Neuronal stem cell (in vitro differentiated cells): ENCODE measurements around the gene CNOT6L.

ENCODE experiments used
- DNase-seq: peaks from one replicate; pipeline ENCODE4 v3.0.0-alpha.2; 2013; ENCODE audit warnings: low spot score
- H2AFZ ChIP-seq: one replicate; pipeline ENCODE4 v1.6.1; 2013; ENCODE audit warnings: mild to moderate bottlenecking, low read length, inconsistent platforms
- H2AK5ac ChIP-seq: 2 replicates; pipeline ENCODE4 v1.6.1; 2013; ENCODE audit warnings: low read depth, mild to moderate bottlenecking, inconsistent platforms, low read length, moderate library complexity, mixed read lengths
- H2BK120ac ChIP-seq: 2 replicates; pipeline ENCODE4 v1.6.1; 2013; ENCODE audit warnings: low read depth, mild to moderate bottlenecking, inconsistent platforms, low read length, moderate library complexity, mixed read lengths
- H2BK12ac ChIP-seq: one replicate; pipeline ENCODE4 v1.6.1; 2013; ENCODE audit warnings: low read length, inconsistent platforms
- H2BK15ac ChIP-seq: 2 replicates; pipeline ENCODE4 v1.6.1; 2013; ENCODE audit warnings: mild to moderate bottlenecking, low read length, inconsistent platforms, mixed read lengths
- H2BK5ac ChIP-seq: one replicate; pipeline ENCODE4 v1.6.1; 2013; ENCODE audit warnings: inconsistent platforms, mild to moderate bottlenecking, low read length, moderate library complexity
- H3K14ac ChIP-seq: one replicate; pipeline ENCODE4 v1.6.1; 2013; ENCODE audit warnings: low read length, inconsistent platforms
- H3K18ac ChIP-seq: 2 replicates; pipeline ENCODE4 v1.6.1; 2013; ENCODE audit warnings: low read length, inconsistent platforms
- H3K23ac ChIP-seq: 2 replicates; pipeline ENCODE4 v1.6.1; 2013; ENCODE audit warnings: low read depth, mild to moderate bottlenecking, mixed read lengths, low read length, inconsistent platforms; ENCODE audit not compliant: poor library complexity
- H3K27ac ChIP-seq: replicated peaks from 3 replicates; pipeline ENCODE4 v1.5.1; 2013; ENCODE audit warnings: low read length, inconsistent platforms
- H3K27me3 ChIP-seq, 3 experiments: 2 replicates each; pipeline ENCODE4 v1.6.1; 2013; ENCODE audit warnings: low read length in 3 of 3, mild to moderate bottlenecking in 2 of 3, inconsistent platforms in 1 of 3, low read depth in 1 of 3, mixed read lengths in 1 of 3, moderate library complexity in 1 of 3; ENCODE audit not compliant: control insufficient read depth in 3 of 3, insufficient read depth in 3 of 3
- H3K36me3 ChIP-seq, 2 donors: replicated peaks in 1 of 2; 2 replicates each; pipeline ENCODE4 v1.6.1; 2013; ENCODE audit warnings: low read length in 2 of 2; ENCODE audit not compliant: control insufficient read depth in 2 of 2, insufficient read depth in 2 of 2
- H3K4ac ChIP-seq: 2 replicates; pipeline ENCODE4 v1.6.1; 2013; ENCODE audit warnings: inconsistent platforms, mild to moderate bottlenecking, low read length, moderate library complexity
- H3K4me1 ChIP-seq, 2 donors: 1 replicate in 1 of 2; 2 replicates in 1 of 2; pipeline ENCODE4 v1.6.1; 2013; ENCODE audit warnings: low read length in 2 of 2, low read depth in 1 of 2; ENCODE audit not compliant: control insufficient read depth in 2 of 2, insufficient read depth in 1 of 2
- H3K4me2 ChIP-seq: one replicate; pipeline ENCODE4 v1.6.1; 2013; ENCODE audit warnings: mild to moderate bottlenecking, low read length, inconsistent platforms; ENCODE audit not compliant: insufficient read depth, poor library complexity, severe bottlenecking
- H3K4me3 ChIP-seq, 2 donors: 2 replicates each; pipeline ENCODE4 v1.5.1; 2013; ENCODE audit warnings: low read length in 2 of 2, mild to moderate bottlenecking in 2 of 2, inconsistent platforms in 1 of 2, moderate library complexity in 1 of 2
- H3K79me1 ChIP-seq: one replicate; pipeline ENCODE4 v1.6.1; 2013; ENCODE audit warnings: low read depth, mild to moderate bottlenecking, inconsistent platforms, low read length, moderate library complexity
- H3K9ac ChIP-seq: one replicate; pipeline ENCODE4 v1.6.1; 2013; ENCODE audit warnings: mild to moderate bottlenecking, low read depth, low read length, inconsistent platforms; ENCODE audit not compliant: poor library complexity
- H3K9me3 ChIP-seq, 2 donors: replicated peaks in 1 of 2; 2 replicates each; pipeline versions ENCODE3 to v1.6.1; 2013; ENCODE audit warnings: low read length in 2 of 2, mild to moderate bottlenecking in 2 of 2, inconsistent platforms in 1 of 2, low read depth in 1 of 2, mixed read lengths in 1 of 2, moderate library complexity in 1 of 2; ENCODE audit not compliant: control insufficient read depth in 2 of 2, insufficient read depth in 1 of 2
- H4K8ac ChIP-seq: one replicate; pipeline ENCODE4 v1.6.1; 2013; ENCODE audit warnings: low read depth, mild to moderate bottlenecking, inconsistent platforms, low read length, moderate library complexity
- H4K91ac ChIP-seq: one replicate; pipeline ENCODE4 v1.6.1; 2013; ENCODE audit warnings: low read length, low read depth, mild to moderate bottlenecking, inconsistent platforms; ENCODE audit not compliant: poor library complexity
- WGBS, 2 donors: extraction: QIAGEN DNeasy Blood & Tissue Kit; methylation state at CpG; one replicate each; pipeline ENCODE4 v1.1.7; 2013; ENCODE audit warnings: missing lambda C conversion rate in 2 of 2, mixed read lengths in 1 of 2; ENCODE audit not compliant: insufficient read length in 2 of 2, insufficient replicate concordance in 1 of 2; ENCODE audit errors: extremely low coverage in 2 of 2; 5-methylcytosine and 5-hydroxymethylcytosine counted together

CNOT6L gene

GRCh38 chr4:77805840-77806239 is 13.3 kb downstream of the CNOT6L start:
- WGBS, 2 donors, result no CpG with 5 or more reads among the region's 8 CpGs
- H2BK15ac ChIP-seq, result no peak overlapping the region
- H2BK12ac ChIP-seq, result no peak overlapping the region
- H3K27me3 ChIP-seq, result no peaks in the 10 kb centered on the region
- no peak overlapping the region for H3K9ac ChIP-seq
- DNase-seq, result no peak
- no peaks in the 10 kb centered on the region for H3K36me3 ChIP-seq
- H3K79me1 ChIP-seq, result no peaks in the 10 kb centered on the region
- no peak overlapping the region for H2BK5ac ChIP-seq
- H4K91ac ChIP-seq, result no peak overlapping the region
- H2BK120ac ChIP-seq, result no peak overlapping the region
- peaks cover 3 to 8% of the 10 kb centered on the region in 2 donors for H3K4me1 ChIP-seq
- H2AK5ac ChIP-seq, result no peak overlapping the region
- no peak overlapping the region for H3K4me2 ChIP-seq
- H2AFZ ChIP-seq, result no peak overlapping the region
- no peaks in the 10 kb centered on the region for H3K9me3 ChIP-seq
- H3K4me3 ChIP-seq, result no peak overlapping the region
- no peak overlapping the region for H3K14ac ChIP-seq
- H3K4ac ChIP-seq, result no peak overlapping the region
- no peak overlapping the region for H3K18ac ChIP-seq
- no peak overlapping the region for H4K8ac ChIP-seq
- H3K27ac ChIP-seq, result no peak overlapping the region
- no peak overlapping the region for H3K23ac ChIP-seq

GRCh38 chr4:77804471-77804870 is 14.7 kb downstream of the CNOT6L start:
- Histone ChIP-seq H3K36me3 (no peaks in the 10 kb centered on the region), H3K14ac (no peak overlapping the region), H3K4ac (no peak overlapping the region), H3K9ac (no peak overlapping the region), H3K4me1 (peaks cover 3 to 10% of the 10 kb centered on the region in 2 donors), H2BK120ac (no peak overlapping the region), H2BK15ac (no peak overlapping the region), H2AFZ (no peak overlapping the region), H3K4me3 (no peak overlapping the region), H3K18ac (no peak overlapping the region), H2BK5ac (no peak overlapping the region), H3K9me3 (no peaks in the 10 kb centered on the region), H3K4me2 (no peak overlapping the region), H3K23ac (no peak overlapping the region), H4K91ac (no peak overlapping the region), H3K79me1 (no peaks in the 10 kb centered on the region), H3K27ac (no peak overlapping the region), H4K8ac (no peak overlapping the region), H3K27me3 (no peaks in the 10 kb centered on the region), H2BK12ac (no peak overlapping the region), H2AK5ac (no peak overlapping the region)
- no peak for DNase-seq

- no peak overlapping the region for H2BK15ac ChIP-seq
- H3K27ac ChIP-seq, result no peak overlapping the region
- no peak overlapping the region for H4K91ac ChIP-seq
- H3K4me3 ChIP-seq, result no peak overlapping the region
- no peak overlapping the region for H2AFZ ChIP-seq
- H2BK12ac ChIP-seq, result no peak overlapping the region
- H3K4me2 ChIP-seq, result no peak overlapping the region
- no peak overlapping the region for H2BK5ac ChIP-seq
- no peaks in the 10 kb centered on the region for H3K79me1 ChIP-seq
- H2BK120ac ChIP-seq, result no peak overlapping the region
- H3K18ac ChIP-seq, result no peak overlapping the region
- no peak overlapping the region for H3K4ac ChIP-seq
- no peaks in the 10 kb centered on the region for H3K27me3 ChIP-seq
- H3K4me1 ChIP-seq, result peaks cover 3 to 10% of the 10 kb centered on the region in 2 donors
- H3K9me3 ChIP-seq, result no peaks in the 10 kb centered on the region
- H3K36me3 ChIP-seq, result no peaks in the 10 kb centered on the region
- no peak overlapping the region for H3K14ac ChIP-seq
- H4K8ac ChIP-seq, result no peak overlapping the region
- no peak for DNase-seq
- H2AK5ac ChIP-seq, result no peak overlapping the region
- no peak overlapping the region for H3K9ac ChIP-seq
- H3K23ac ChIP-seq, result no peak overlapping the region
These were observed 16.8 kb downstream of the CNOT6L start for GRCh38 chr4:77802402-77802801.

GRCh38 chr4:77801260-77801608 is 17.9 kb downstream of the CNOT6L start:
- no peaks in the 10 kb centered on the region for H3K79me1 ChIP-seq
- no peaks in the 10 kb centered on the region for H3K27me3 ChIP-seq
- H2BK15ac ChIP-seq, result no peak overlapping the region
- H3K18ac ChIP-seq, result no peak overlapping the region
- H3K9me3 ChIP-seq, result no peaks in the 10 kb centered on the region
- H3K4ac ChIP-seq, result no peak overlapping the region
- H3K4me1 ChIP-seq, result peaks cover 3 to 10% of the 10 kb centered on the region in 2 donors
- H2BK120ac ChIP-seq, result no peak overlapping the region
- H3K4me2 ChIP-seq, result no peak overlapping the region
- H3K23ac ChIP-seq, result no peak overlapping the region
- no peak overlapping the region for H3K4me3 ChIP-seq
- H3K14ac ChIP-seq, result no peak overlapping the region
- H2BK12ac ChIP-seq, result no peak overlapping the region
- H4K91ac ChIP-seq, result no peak overlapping the region
- DNase-seq, result no peak
- no peaks in the 10 kb centered on the region for H3K36me3 ChIP-seq
- H4K8ac ChIP-seq, result no peak overlapping the region
- no peak overlapping the region for H3K27ac ChIP-seq
- no peak overlapping the region for H2AK5ac ChIP-seq
- no CpG with 5 or more reads among the region's 1 CpG for WGBS, 2 donors
- peak overlapping the region; percentile 24 for H2AFZ ChIP-seq
- no peak overlapping the region for H3K9ac ChIP-seq
- H2BK5ac ChIP-seq, result no peak overlapping the region
